Neutrophil (primary cell): ENCODE results near the gene DIS3.
"Not testable (repeated sequence)": the region's sequence is repeated elsewhere in the genome, so short reads cannot be mapped to it uniquely, and the experiment has no call there.

Experiments
- H3K27ac ChIP-seq: fragments of 200-600 bp; sonication (generic); 2 replicates; pipeline ENCODE4 v1.5.1; 2016; ENCODE audit warnings: mild to moderate bottlenecking, moderate library complexity
- H3K27me3 ChIP-seq: fragments of 200-600 bp; sonication (generic); 2 replicates; pipeline ENCODE4 v1.6.0; 2016; ENCODE audit warnings: mild to moderate bottlenecking
- H3K36me3 ChIP-seq: fragments of 200-600 bp; sonication (generic); 2 replicates; pipeline ENCODE4 v1.5.1; 2017
- H3K4me1 ChIP-seq, 2 experiments: fragments of 200-600 bp in 1 of 2; sonication (generic) in 1 of 2; 1 replicate in 1 of 2; 2 replicates in 1 of 2; pipeline versions ENCODE4 v1.5.1 to v1.6.1; 2013 to 2016; ENCODE audit warnings: low read depth in 1 of 2, low read length in 1 of 2, mild to moderate bottlenecking in 1 of 2, moderate library complexity in 1 of 2; ENCODE audit not compliant: control insufficient read depth in 1 of 2, insufficient read depth in 1 of 2
- H3K4me3 ChIP-seq, 2 experiments: fragments of 200-600 bp in 1 of 2; sonication (generic) in 1 of 2; 1 replicate in 1 of 2; 2 replicates in 1 of 2; pipeline ENCODE4 v1.5.1; 2013 to 2016; ENCODE audit warnings: low read depth in 1 of 2, low read length in 1 of 2, mild to moderate bottlenecking in 1 of 2, moderate library complexity in 1 of 2
- H3K9me3 ChIP-seq: fragments of 200-600 bp; sonication (generic); 2 replicates; pipeline ENCODE4 v1.5.1; 2016
- CTCF ChIP-seq: fragments of 200-600 bp; sonication (generic); IDR thresholded peaks from 2 replicates; pipeline ENCODE4 v1.5.1; 2016; ENCODE audit warnings: antibody characterized with exemption

Gene DIS3

GRCh38 chr13:72788831-72789230, 7.1 kb upstream of the DIS3 start:
- H3K36me3 ChIP-seq, result peaks cover 31% of the 10 kb centered on the region

GRCh38 chr13:72784679-72785078, 3.0 kb upstream of the DIS3 start:
- not testable (repeated sequence) for H3K27me3 ChIP-seq, H3K4me3 ChIP-seq, H3K36me3 ChIP-seq, H3K9me3 ChIP-seq, H3K27ac ChIP-seq
- H3K4me1 ChIP-seq, result peaks cover 21 to 24% of the 10 kb centered on the region in 2 experiments

More at GRCh38 chr13:72788831-72789230, 7.1 kb upstream of the DIS3 start:
- Histone ChIP-seq H3K9me3 (no peaks in the 10 kb centered on the region), H3K4me3 (no peak overlapping the region), H3K27ac (no peak overlapping the region), H3K27me3 (no peaks in the 10 kb centered on the region), H3K4me1 (no peaks in the 10 kb centered on the region)
- no peak for TF ChIP-seq CTCF

GRCh38 chr13:72782717-72783116, 1.0 kb upstream of the DIS3 start:
- Histone ChIP-seq H3K27ac (peak overlapping the region; percentile 82), H3K27me3 (no peaks in the 10 kb centered on the region), H3K4me1 (peaks cover 21 to 24% of the 10 kb centered on the region in 2 experiments), H3K4me3 (peak overlapping the region; percentile 84 to 86), H3K9me3 (no peaks in the 10 kb centered on the region), H3K36me3 (peaks cover 14% of the 10 kb centered on the region)
- no peak for TF ChIP-seq CTCF

GRCh38 chr13:72774019-72774418, 7.7 kb downstream of the DIS3 start:
- no peak for TF ChIP-seq CTCF
- Histone ChIP-seq H3K9me3 (no peaks in the 10 kb centered on the region), H3K36me3 (peaks cover 92% of the 10 kb centered on the region), H3K4me1 (no peaks in the 10 kb centered on the region), H3K4me3 (no peak overlapping the region), H3K27me3 (no peaks in the 10 kb centered on the region), H3K27ac (no peak overlapping the region)

GRCh38 chr13:72763411-72763810, 18.3 kb downstream of the DIS3 start:
- H3K27me3 ChIP-seq, result no peaks in the 10 kb centered on the region
- peaks cover 100% of the 10 kb centered on the region for H3K36me3 ChIP-seq
- no peak for TF ChIP-seq CTCF
- no peak overlapping the region for H3K27ac ChIP-seq
- no peaks in the 10 kb centered on the region for H3K9me3 ChIP-seq
- no peaks in the 10 kb centered on the region for H3K4me1 ChIP-seq
- no peak overlapping the region for H3K4me3 ChIP-seq

- Histone ChIP-seq H3K9me3 (no peaks in the 10 kb centered on the region), H3K4me1 (no peaks in the 10 kb centered on the region), H3K27me3 (no peaks in the 10 kb centered on the region), H3K36me3 (peaks cover 95% of the 10 kb centered on the region), H3K4me3 (no peak overlapping the region), H3K27ac (no peak overlapping the region)
- no peak for TF ChIP-seq CTCF
Measured at GRCh38 chr13:72760189-72760588, 21.5 kb downstream of the DIS3 start.
